HTERT RPE-1 (cell line): Measurements from ENCODE around the gene ARHGAP30.

ENCODE experiments used
- in situ Hi-C: fragments of 300-500 bp; cut with MboI; formaldehyde crosslinking; loops from 4 replicates; pipeline ENCODE4 v1.14.3; 2020; ENCODE audit warnings: low sequenced_read_pairs

ARHGAP30 gene

DNA sequence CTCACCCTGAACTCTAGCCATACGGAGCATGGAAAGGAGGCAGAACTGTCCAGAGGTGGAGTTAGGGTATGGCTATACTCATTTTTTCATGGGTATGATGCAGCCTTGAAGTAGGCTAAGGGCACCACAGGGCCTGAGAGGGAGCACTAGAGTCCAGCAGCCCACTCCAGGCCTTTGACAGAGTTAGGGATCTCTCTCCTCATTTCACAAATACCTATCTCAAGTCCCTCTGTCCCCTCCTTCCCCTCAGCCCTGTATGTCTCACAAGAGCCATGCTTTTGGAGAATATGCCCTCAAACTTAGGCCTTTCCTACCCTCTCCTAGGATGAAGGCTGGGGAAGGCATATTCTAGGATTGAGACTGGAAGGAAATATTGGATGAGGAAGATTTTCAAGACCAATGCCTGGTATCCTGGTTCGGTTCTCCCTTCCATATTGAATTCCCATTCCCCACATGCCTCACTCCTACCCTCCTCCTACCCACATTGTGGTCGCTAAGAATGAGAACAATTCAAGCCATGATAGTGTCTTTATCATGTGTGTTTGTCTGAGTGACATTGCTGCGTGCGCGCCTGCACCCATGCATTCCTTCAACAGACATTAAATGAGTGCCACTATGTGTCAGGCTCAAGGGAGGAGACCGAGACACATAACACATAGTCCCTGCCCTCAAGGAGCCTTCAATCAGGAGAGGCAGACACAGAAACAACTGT is 22.3 kb upstream of the ARHGAP30 start:
- in situ Hi-C loops = no loop called here

DNA sequence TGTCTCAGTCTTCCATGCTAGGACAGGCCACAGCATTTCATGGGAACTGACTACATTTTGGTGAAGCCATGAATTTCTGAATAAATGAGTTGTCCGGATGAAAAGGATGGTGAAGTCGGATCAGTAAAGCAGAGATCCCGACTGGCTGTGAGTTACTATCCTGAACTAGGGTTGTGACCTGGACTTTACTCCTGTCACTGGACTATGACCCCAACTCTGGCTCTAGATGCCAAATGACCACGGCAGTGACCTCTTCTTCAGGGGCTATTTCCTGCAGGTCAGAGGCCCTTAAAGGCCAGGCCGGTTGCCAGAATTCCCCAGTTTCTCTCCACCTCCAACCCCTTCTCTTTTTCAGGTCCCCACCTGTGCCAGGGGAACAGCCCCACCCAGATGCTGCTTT is 21.4 kb upstream of the ARHGAP30 start:
- in situ Hi-C loops = no loop called here

DNA sequence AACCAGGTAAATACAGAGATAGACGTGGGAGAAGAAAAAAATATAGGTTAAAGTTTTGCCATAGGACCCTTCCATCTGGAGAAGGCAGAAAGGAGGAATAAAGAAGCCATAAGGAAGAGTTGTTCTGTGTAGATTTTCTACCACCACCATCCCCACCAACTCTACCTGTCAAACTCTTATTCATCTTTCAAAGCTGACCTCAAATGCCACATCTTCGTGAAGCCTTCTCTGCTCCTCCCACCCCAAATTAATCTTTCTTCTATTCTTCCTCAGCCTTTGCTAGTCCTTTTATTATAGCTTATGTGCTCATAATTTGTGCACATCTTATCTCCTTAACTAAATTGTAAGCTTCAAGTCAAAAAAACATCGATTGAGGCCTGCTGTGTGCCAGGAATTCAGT is 20.9 kb upstream of the ARHGAP30 start:
- in situ Hi-C loops = no loop called here

DNA sequence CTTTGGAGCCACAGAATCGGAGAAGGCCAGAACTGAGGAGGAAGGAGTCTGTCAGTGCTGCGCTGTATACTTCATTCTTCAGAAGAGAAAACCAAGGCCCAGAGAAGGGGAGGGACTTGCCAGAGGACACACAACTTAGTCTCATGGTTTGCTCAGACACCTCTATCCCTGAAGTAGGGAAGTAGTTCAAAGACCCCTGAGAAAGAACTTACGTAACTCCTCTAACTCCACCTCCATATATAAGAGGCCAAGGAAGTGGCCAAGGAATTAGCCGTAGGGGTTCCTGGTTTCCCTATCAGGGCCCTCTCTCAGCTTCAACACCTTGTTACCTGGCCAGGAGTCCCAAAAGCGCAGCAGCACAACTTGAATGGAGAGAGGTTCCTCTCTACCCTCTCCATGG is 20.2 kb upstream of the ARHGAP30 start:
- in situ Hi-C loops = no loop called here

DNA sequence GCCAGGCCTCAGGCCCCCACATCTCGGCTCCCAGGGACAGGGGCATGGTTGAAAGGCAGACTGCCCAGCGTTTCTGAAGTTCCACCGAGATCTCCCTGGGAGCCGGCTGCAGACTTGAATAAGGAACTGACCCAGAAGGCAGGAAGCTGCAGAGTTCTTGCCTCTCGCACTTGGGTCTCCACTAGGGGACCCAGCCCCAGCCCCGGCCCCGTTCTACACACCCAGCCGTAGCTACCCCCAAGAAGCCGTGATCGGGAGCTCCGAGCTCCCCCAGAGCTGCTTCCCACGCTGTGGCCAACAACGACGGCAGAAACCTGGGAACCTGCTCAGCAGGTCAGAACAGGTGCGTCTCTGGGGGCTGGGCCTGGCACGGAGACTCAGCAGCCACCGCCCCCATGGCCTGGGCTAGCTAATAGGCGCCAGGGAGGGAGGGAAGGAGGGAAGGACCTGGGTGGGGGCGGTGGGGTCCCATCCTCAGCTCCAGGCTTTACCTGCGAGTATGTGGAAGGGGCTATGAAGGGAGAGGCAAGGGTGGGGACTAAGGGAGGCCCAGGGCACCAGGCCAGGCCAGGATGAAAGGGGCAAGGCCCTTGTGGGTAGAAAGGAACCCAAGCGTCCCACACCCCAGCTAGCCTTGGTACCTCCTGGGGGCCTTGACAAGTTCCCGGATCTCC is 19.7 kb upstream of the ARHGAP30 start, which contains the start of gene NECTIN4:
Gene NECTIN4 (minus strand): TSS at position 308 of the 674 bp plus-strand sequence. CDS start 262 bp downstream, at position 46.
- in situ Hi-C loops = no loop called here

GRCh38 chr1:161088587-161089110 is 19.0 kb upstream of the ARHGAP30 start:
- in situ Hi-C loops = no loop called here

GRCh38 chr1:161086457-161086856 is 16.8 kb upstream of the ARHGAP30 start:
- in situ Hi-C loops = no loop called here

GRCh38 chr1:161085165-161085564 is 15.5 kb upstream of the ARHGAP30 start:
- in situ Hi-C loops = no loop called here

DNA sequence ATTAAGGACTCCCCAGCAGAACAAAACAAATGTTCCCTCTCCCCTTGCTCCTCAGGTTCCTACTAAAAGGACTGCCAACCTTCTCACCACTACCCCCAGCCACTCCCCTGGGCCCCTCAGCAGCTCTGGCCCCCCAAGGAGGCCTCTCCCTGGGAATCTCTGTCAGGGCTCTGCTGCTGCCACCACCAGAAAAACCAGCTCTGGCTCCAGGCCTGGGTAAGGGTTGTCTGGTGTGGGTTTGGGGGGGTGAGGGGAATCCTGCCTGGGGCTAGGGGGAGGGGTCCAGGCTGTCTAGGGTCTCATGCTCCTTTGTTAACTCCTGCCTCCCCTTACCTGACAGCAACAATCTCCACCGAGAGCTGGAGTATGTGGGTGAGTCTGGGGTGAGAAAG is 14.9 kb upstream of the ARHGAP30 start:
- in situ Hi-C loops = no loop called here

DNA sequence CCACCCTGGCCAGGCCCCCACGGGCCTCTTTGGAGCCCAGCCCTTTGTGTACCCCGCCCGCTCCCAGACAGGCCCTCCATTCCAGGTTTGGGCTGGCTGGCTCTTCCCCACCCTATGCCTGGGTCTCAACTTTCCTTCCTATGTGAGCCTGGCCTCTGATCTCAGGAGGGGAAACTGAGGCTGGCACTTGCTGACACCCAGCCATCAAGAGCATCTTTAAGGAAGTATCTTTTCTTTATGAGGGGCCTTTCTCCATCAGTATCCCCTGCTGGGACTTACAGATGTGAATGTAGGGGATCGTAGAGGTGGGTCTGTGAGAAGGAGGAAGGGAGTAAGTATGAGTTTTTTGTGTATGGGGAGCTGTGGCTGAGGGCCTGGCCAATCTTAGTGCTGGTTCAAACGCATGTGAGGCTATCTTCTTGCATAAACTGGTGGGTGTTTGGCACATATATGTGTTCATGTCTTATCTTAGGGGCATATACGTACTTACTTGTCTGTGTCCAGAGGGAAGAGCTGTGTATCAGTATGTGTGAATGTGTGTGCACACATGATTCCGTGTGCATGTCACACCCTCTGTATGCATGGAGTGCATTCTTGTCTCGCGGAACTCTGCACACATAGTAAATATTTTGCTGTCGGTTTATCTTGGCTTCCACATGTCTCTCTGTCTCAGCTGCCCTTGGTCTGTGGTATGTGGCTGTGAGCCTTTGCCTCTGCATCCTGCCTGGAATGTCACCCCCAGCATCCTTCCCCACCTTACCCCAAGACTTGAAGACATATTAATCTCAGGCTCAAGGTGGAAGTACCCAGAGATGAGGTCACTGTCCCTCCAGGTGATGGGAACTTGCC is 14.3 kb upstream of the ARHGAP30 start:
- in situ Hi-C loops = no loop called here

GRCh38 chr1:161082996-161083747 is 13.5 kb upstream of the ARHGAP30 start:
- in situ Hi-C loops = no loop called here

- in situ Hi-C loops = no loop called here
Measured at GRCh38 chr1:161082483-161082882, 12.8 kb upstream of the ARHGAP30 start.

- in situ Hi-C loops = no loop called here
Measured at GRCh38 chr1:161081519-161081918, 11.8 kb upstream of the ARHGAP30 start.

DNA sequence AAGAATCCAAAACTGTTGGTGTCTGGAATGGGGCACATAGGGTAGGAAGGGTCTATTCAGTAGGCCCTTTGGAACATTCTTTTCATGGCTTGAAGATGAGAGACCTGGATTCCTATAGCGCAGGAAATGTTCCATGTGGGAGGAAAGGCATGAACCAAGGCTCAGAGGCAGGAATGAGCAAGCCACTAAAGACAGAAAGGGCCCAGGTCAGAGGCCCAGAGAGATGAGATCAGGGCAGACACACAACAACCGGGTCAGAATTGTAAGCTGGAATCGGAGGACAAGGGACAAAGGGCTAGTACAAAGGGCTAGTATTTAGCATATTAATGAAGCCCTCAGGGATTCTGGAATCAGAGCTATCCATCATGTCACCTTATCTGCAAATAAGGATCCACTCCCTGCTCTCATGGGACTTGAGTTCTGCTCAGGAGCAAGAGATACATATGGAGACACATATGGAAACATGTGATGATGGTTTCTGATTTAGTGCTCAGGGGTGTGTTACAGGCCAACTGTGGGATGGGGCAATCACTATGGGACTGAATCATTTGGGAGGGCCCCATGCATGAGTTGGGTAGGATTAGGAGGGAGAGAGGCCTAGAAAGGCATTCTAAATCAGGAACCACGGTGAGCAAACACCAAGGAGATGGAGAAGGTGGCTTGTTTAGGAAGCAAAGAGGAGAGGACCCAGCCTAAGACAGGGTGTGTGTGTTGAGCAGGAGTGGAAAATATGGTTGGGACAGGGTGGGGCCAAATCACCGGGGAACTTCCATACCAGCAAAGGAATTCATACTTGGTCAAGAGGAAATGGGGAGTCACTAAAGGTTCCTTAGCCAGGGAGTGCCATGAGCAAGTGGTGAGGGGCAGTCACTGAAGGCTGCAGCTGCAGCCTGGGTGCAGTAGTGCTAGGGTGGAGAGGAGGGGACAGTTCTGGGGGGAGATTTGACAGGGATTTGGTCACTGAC is 11.0 kb upstream of the ARHGAP30 start:
- in situ Hi-C loops = no loop called here

DNA sequence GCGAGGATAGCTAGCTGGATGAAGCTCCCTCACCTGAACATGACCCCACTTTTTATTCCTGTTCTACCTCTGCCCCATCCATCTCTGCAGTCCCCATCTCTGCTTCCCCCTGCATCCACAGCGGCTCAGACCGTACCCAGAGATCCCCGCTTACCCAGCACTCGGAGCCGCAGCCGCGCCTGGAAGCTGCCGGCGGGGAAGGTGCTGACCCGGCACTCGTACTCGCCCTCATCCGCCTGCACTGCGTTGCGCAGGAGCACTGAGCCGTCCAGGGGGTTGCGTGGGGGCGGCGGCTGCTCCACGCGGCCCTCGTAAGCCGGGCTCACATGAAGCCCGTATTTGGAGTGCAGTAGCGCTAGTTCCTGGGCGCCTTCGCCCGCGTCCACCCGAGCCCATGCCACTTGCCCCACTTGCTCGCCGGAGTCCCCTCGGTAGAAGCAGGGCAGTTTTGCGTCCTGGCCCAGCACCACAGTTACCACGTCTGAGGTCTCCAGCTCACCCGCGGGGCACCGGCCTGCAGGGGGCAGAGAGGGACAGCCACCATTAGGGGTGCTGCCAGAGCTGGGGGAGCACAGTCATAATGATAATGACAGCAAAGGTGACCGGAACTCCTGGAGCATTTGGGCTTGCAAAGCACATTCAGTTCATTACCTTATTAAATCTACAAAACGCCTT is 9.9 kb upstream of the ARHGAP30 start:
- in situ Hi-C loops = no loop called here

DNA sequence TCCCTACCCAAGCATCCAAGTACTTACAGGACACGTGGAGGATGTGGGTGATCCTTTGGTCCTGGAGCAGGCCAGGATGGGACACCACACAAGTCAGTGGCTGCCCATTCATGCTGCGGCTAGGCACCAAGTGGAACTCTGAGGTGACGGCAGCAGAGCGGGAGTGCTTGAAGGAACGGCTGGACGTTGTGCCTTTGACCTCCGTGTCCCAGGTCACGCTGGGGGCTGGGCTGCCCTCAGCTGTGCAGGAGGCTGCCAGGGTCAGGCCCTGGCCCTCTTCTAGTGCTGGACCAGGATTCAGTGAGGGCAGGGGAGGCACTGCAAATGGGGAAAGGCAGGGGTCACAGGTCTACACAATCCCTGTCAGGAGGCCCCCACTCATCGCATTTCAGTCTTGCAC is 7.7 kb upstream of the ARHGAP30 start:
- in situ Hi-C loops = no loop called here

GRCh38 chr1:161076410-161076809 is 6.7 kb upstream of the ARHGAP30 start:
- in situ Hi-C loops = no loop called here

DNA sequence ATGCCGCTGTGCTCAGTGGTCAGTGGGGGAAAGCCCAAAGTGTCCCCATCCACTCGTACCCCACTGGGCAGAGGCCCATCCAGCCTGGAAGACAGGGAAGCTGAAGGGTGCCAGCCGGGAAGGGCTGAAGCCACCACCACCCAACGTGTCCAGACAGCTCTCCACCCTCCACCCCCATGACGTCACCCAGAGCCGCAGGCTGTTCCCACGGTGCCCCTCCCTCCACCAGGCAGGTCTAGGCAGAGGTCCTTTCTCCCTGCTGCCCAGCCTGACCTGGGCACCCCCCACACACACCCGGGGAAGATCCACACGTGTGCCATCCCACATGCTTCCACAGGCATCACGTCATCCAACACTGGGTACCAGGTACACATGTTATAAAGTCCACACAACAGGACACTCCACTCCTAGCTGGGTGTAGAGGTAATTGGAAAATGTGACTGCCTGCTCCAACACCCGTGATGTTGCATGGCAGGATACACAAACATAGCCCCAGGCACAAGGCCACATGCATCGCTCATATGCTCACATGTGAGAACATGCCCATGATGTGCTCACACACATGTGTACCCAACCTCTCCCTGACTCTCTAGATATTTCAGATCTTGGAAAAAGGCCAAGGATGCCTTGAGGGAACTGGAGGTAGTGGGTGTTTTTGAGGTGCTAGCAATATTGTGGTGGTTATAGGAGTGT is 5.1 kb upstream of the ARHGAP30 start:
- in situ Hi-C loops = no loop called here
